K562 (cell line): ENCODE measurements around the gene PPAN. TPM values are rescaled to one million over a fixed set of nuclear protein-coding genes. Genes with fewer than 3 reads are reported as not detected.

ENCODE experiments used
- CCNT2 ChIP-seq: IDR thresholded peaks from 2 replicates; pipeline ENCODE4 v1.6.1; 2011; ENCODE audit warnings: borderline replicate concordance, low read depth, mild to moderate bottlenecking, moderate library complexity, mixed read lengths, low read length; ENCODE audit not compliant: insufficient read length; ENCODE audit errors: extremely low read depth
- CUX1 ChIP-seq: fragments of 200-800 bp; sonication (Bioruptor generic); IDR thresholded peaks from 2 replicates; pipeline ENCODE4 v1.6.1; 2016; ENCODE audit warnings: missing genetic modification characterization, missing compliant biosample characterization
- GABPB2 ChIP-seq: fragments of 250-450 bp; sonication (Bioruptor Pico); conservative IDR thresholded peaks from 2 replicates; pipeline ENCODE4 v1.5.1; 2021; ENCODE audit warnings: mild to moderate bottlenecking
- ZFP91 ChIP-seq: sonication (generic); formaldehyde crosslinking; IDR thresholded peaks from 2 replicates; pipeline ENCODE4 v1.8.0; 2022; ENCODE audit warnings: mild to moderate bottlenecking, missing genetic modification reagents
- ZNF407 ChIP-seq: fragments of 450-650 bp; IDR thresholded peaks from 2 replicates; pipeline ENCODE4 v1.6.1; 2016; ENCODE audit warnings: low read depth
- ZNF436 ChIP-seq: fragments of 250-450, 450-650 bp; sonication (Bioruptor Pico); formaldehyde crosslinking; IDR thresholded peaks from 2 replicates; pipeline ENCODE4 v1.7.0; 2020; ENCODE audit warnings: mild to moderate bottlenecking
- polyA plus RNA-seq, 8 experiments: library from polyadenylated mRNA; depleted of rRNA in 4 of 8; stranded (reverse) in 5 of 8; unstranded in 3 of 8; fragments of >200 nt; fragmentation: Nextera tagmentation in 2 of 8; fragmentation: Illumina TruSeq in 1 of 8; extraction: Ambion mirVana in 2 of 8; extraction: Trizol in 1 of 8; gene quantifications; 2 replicates each; pipeline versions ENCODE4 v1.2.1 to v1.2.3, GENCODE V29; 2011 to 2014; ENCODE audit warnings: inconsistent platforms in 1 of 8, missing spikeins in 1 of 8
- total RNA-seq, 7 experiments: library from RNA; depleted of rRNA in 6 of 7; stranded (reverse); fragments of >200 nt in 6 of 7; fragmentation: Illumina TruSeq in 2 of 7; extraction: Trizol in 2 of 7; gene quantifications; 2 replicates each; pipeline versions ENCODE4 v1.2.1 to v1.2.3, GENCODE V29; 2011 to 2021; ENCODE audit warnings: low replicate concordance in 1 of 7
- TF ChIP-seq, protein P1 (sequence below): sonication (generic); formaldehyde crosslinking; IDR thresholded peaks from 2 replicates; pipeline ENCODE4 v1.8.1; 2023; ENCODE audit warnings: mild to moderate bottlenecking, missing genetic modification reagents

Gene PPAN
- total and polyA plus RNA-seq, 9 of the 15 experiments (the other 6 are each of a cell fraction or from before 2014, with no cell fraction given): 2.2 to 129 (median 59.1) TPM

GRCh38 chr19:10061717-10062310 lies 44.3 kb upstream of the PPAN start (continued):
- no peak for TF ChIP-seq ZNF407
- no peak for TF ChIP-seq ZNF436 (CRISPR knock-in tag)
- TF ChIP-seq ZFP91 (CRISPR knock-in tag): no peak
- no peak for TF ChIP-seq CUX1 (CRISPR knock-in tag)
- TF ChIP-seq CCNT2: no peak
- TF ChIP-seq, protein P1, sequence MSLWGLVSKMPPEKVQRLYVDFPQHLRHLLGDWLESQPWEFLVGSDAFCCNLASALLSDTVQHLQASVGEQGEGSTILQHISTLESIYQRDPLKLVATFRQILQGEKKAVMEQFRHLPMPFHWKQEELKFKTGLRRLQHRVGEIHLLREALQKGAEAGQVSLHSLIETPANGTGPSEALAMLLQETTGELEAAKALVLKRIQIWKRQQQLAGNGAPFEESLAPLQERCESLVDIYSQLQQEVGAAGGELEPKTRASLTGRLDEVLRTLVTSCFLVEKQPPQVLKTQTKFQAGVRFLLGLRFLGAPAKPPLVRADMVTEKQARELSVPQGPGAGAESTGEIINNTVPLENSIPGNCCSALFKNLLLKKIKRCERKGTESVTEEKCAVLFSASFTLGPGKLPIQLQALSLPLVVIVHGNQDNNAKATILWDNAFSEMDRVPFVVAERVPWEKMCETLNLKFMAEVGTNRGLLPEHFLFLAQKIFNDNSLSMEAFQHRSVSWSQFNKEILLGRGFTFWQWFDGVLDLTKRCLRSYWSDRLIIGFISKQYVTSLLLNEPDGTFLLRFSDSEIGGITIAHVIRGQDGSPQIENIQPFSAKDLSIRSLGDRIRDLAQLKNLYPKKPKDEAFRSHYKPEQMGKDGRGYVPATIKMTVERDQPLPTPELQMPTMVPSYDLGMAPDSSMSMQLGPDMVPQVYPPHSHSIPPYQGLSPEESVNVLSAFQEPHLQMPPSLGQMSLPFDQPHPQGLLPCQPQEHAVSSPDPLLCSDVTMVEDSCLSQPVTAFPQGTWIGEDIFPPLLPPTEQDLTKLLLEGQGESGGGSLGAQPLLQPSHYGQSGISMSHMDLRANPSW (CRISPR knock-in tag): no peak
- no peak for TF ChIP-seq GABPB2
